ENCODE measurements around the gene TRIM44.

TRIM44 gene

DNA sequence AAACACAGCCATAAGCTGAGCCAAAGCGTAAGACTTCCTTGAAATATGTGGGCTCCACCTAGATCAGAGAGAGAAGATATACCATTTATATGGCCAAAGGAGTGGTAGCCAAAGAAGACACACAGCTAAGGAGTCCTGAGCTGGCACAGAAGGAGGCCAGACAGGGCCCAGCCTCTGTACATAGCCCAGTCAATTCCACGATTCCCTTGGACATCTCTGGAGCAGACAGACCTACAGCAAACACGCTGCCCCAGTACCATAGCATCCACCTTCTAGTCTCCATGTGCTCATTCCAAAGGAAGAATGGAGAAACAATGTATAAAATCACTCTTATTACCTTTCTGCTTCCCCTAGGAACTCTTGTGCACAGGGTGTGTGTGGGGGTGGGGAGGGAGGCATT is 179.2 kb downstream of the TRIM44 start:
- H3K9me3 ChIP-seq (ENCODE audit: insufficient read depth, low read depth, low read length): no peaks in the 10 kb centered on the region
- no peaks in the 10 kb centered on the region for H3K9me2 ChIP-seq (replicated peaks; ENCODE audit: low read depth, low read length)
- no peaks in the 10 kb centered on the region for H3K79me2 ChIP-seq (ENCODE audit: insufficient read depth, low read length)
- H3K36me3 ChIP-seq (ENCODE audit: insufficient read depth, low read length): no peaks in the 10 kb centered on the region
- TF ChIP-seq EZH2phosphoT487 (IDR thresholded peaks at IDR 0.05; ENCODE audit: borderline replicate concordance): no peak
- TF ChIP-seq, protein P1, sequence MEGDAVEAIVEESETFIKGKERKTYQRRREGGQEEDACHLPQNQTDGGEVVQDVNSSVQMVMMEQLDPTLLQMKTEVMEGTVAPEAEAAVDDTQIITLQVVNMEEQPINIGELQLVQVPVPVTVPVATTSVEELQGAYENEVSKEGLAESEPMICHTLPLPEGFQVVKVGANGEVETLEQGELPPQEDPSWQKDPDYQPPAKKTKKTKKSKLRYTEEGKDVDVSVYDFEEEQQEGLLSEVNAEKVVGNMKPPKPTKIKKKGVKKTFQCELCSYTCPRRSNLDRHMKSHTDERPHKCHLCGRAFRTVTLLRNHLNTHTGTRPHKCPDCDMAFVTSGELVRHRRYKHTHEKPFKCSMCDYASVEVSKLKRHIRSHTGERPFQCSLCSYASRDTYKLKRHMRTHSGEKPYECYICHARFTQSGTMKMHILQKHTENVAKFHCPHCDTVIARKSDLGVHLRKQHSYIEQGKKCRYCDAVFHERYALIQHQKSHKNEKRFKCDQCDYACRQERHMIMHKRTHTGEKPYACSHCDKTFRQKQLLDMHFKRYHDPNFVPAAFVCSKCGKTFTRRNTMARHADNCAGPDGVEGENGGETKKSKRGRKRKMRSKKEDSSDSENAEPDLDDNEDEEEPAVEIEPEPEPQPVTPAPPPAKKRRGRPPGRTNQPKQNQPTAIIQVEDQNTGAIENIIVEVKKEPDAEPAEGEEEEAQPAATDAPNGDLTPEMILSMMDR (conservative IDR thresholded peaks at IDR 0.05; ENCODE audit: low read length): no peak
- no peaks in the 10 kb centered on the region for H3F3A ChIP-seq (ENCODE audit: low read depth)
- H3K4me2 ChIP-seq (ENCODE audit: low read depth, low read length, poor library complexity, severe bottlenecking): no peak overlapping the region
- no peaks in the 10 kb centered on the region for H4K20me1 ChIP-seq (ENCODE audit: insufficient read depth, low read length, poor library complexity, severe bottlenecking)
- no peak overlapping the region for H3K4me3 ChIP-seq (ENCODE audit: low read length, poor library complexity, severe bottlenecking)
- no peaks in the 10 kb centered on the region for H3K27me3 ChIP-seq (ENCODE audit: insufficient read depth, low read length, poor library complexity, severe bottlenecking)
- H3K9ac ChIP-seq (ENCODE audit: low read depth, low read length, poor library complexity, severe bottlenecking): no peak overlapping the region
- no peak overlapping the region for H2AFZ ChIP-seq (ENCODE audit: low read length)
- peaks cover 7% of the 10 kb centered on the region for H3K4me1 ChIP-seq (ENCODE audit: insufficient read depth, low read length, poor library complexity, severe bottlenecking)

DNA sequence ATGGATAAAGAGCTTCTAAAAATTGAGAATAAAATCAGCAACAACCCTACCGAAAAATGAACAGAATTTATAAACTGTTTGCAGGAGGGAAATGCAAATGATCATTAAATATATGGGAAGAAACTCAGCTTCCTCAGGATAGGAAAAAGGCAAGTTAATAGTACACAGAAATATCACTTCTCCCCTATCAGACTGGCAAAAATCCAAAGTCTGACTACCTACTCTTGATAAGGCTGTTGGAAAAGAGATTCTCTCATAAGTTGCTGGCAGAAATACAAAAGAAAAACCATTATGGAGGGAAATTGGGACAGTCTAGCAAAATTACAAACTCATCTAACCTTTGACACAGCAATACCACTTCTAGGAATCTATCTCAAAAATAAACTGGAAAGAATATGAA is 180.4 kb downstream of the TRIM44 start:
- peaks cover 7% of the 10 kb centered on the region for H3K4me1 ChIP-seq (ENCODE audit: insufficient read depth, low read length, poor library complexity, severe bottlenecking)
- H3K9me3 ChIP-seq (ENCODE audit: insufficient read depth, low read depth, low read length): no peaks in the 10 kb centered on the region
- no peak overlapping the region for H3K9ac ChIP-seq (ENCODE audit: low read depth, low read length, poor library complexity, severe bottlenecking)
- no peak overlapping the region for H2AFZ ChIP-seq (ENCODE audit: low read length)
- H3K36me3 ChIP-seq (ENCODE audit: insufficient read depth, low read length): no peaks in the 10 kb centered on the region
- H3K79me2 ChIP-seq (ENCODE audit: insufficient read depth, low read length): no peaks in the 10 kb centered on the region
- no peaks in the 10 kb centered on the region for H3F3A ChIP-seq (ENCODE audit: low read depth)
- H3K4me3 ChIP-seq (ENCODE audit: low read length, poor library complexity, severe bottlenecking): no peak overlapping the region
- H3K9me2 ChIP-seq (replicated peaks; ENCODE audit: low read depth, low read length): no peaks in the 10 kb centered on the region
- H3K27me3 ChIP-seq (ENCODE audit: insufficient read depth, low read length, poor library complexity, severe bottlenecking): no peaks in the 10 kb centered on the region
- no peak for TF ChIP-seq EZH2phosphoT487 (IDR thresholded peaks at IDR 0.05; ENCODE audit: borderline replicate concordance)
- TF ChIP-seq, protein P1 (conservative IDR thresholded peaks at IDR 0.05; ENCODE audit: low read length): no peak
- no peaks in the 10 kb centered on the region for H4K20me1 ChIP-seq (ENCODE audit: insufficient read depth, low read length, poor library complexity, severe bottlenecking)
- H3K4me2 ChIP-seq (ENCODE audit: low read depth, low read length, poor library complexity, severe bottlenecking): no peak overlapping the region

GRCh38 chr11:35844579-35844978 is 182.0 kb downstream of the TRIM44 start:
- no peak overlapping the region for H3K4me2 ChIP-seq (ENCODE audit: low read depth, low read length, poor library complexity, severe bottlenecking)
- H3K36me3 ChIP-seq (ENCODE audit: insufficient read depth, low read length): no peaks in the 10 kb centered on the region
- H3K9me3 ChIP-seq (ENCODE audit: insufficient read depth, low read depth, low read length): no peaks in the 10 kb centered on the region
- no peaks in the 10 kb centered on the region for H3F3A ChIP-seq (ENCODE audit: low read depth)
- H3K79me2 ChIP-seq (ENCODE audit: insufficient read depth, low read length): no peaks in the 10 kb centered on the region
- no peak overlapping the region for H3K4me3 ChIP-seq (ENCODE audit: low read length, poor library complexity, severe bottlenecking)
- H4K20me1 ChIP-seq (ENCODE audit: insufficient read depth, low read length, poor library complexity, severe bottlenecking): no peaks in the 10 kb centered on the region
- no peak overlapping the region for H3K9ac ChIP-seq (ENCODE audit: low read depth, low read length, poor library complexity, severe bottlenecking)
- H3K27me3 ChIP-seq (ENCODE audit: insufficient read depth, low read length, poor library complexity, severe bottlenecking): no peaks in the 10 kb centered on the region
- TF ChIP-seq, protein P1 (conservative IDR thresholded peaks at IDR 0.05; ENCODE audit: low read length): no peak
- no peak for TF ChIP-seq EZH2phosphoT487 (IDR thresholded peaks at IDR 0.05; ENCODE audit: borderline replicate concordance)
- no peak overlapping the region for H2AFZ ChIP-seq (ENCODE audit: low read length)
- peaks cover 7% of the 10 kb centered on the region for H3K4me1 ChIP-seq (ENCODE audit: insufficient read depth, low read length, poor library complexity, severe bottlenecking)
- H3K9me2 ChIP-seq (replicated peaks; ENCODE audit: low read depth, low read length): no peaks in the 10 kb centered on the region

All from Loucy (cell line).